Neural cell (in vitro differentiated cells): ENCODE data around the gene DIDO1. TPM values are rescaled to one million over a fixed set of nuclear protein-coding genes. Genes with fewer than 3 reads are reported as not detected.

Source experiments
- H2AFZ ChIP-seq: fragments of 200-600, 300-800 bp; sonication (generic), shearing (Covaris generic); 2 replicates; pipeline ENCODE4 v1.6.0; 2014; ENCODE audit warnings: low read depth, mild to moderate bottlenecking, antibody characterized with exemption, low read length, moderate library complexity
- H3F3A ChIP-seq: fragments of 200-600 bp; shearing (Covaris generic); 2 replicates; pipeline ENCODE4 v1.6.1; 2016; ENCODE audit warnings: mild to moderate bottlenecking, moderate library complexity, mixed read lengths, antibody characterized with exemption, low read length; ENCODE audit not compliant: insufficient read depth, poor library complexity, severe bottlenecking
- H3K27ac ChIP-seq: fragments of 200-600, 300-800 bp; sonication (generic), shearing (Covaris generic); 2 replicates; pipeline ENCODE4 v1.5.1; 2014; ENCODE audit warnings: mild to moderate bottlenecking, low read length, moderate library complexity
- H3K27me3 ChIP-seq: fragments of 300-800, 200-600 bp; sonication (generic), shearing (Covaris generic); 2 replicates; pipeline ENCODE4 v1.6.0; 2014; ENCODE audit warnings: mild to moderate bottlenecking, low read depth, low read length, moderate library complexity; ENCODE audit not compliant: insufficient read depth
- H3K36me3 ChIP-seq: fragments of 300-800, 200-600 bp; sonication (generic), shearing (Covaris generic); 2 replicates; pipeline ENCODE4 v1.5.1; 2014; ENCODE audit warnings: mild to moderate bottlenecking, antibody characterized with exemption, low read length, moderate library complexity; ENCODE audit not compliant: insufficient read depth
- H3K4me2 ChIP-seq: fragments of 300-800, 200-600 bp; sonication (generic), shearing (Covaris generic); 2 replicates; pipeline ENCODE4 v1.6.0; 2014; ENCODE audit warnings: mild to moderate bottlenecking, low read length
- H3K4me3 ChIP-seq: fragments of 300-800, 200-600 bp; sonication (generic), shearing (Covaris generic); 2 replicates; pipeline ENCODE4 v1.5.1; 2014; ENCODE audit warnings: mild to moderate bottlenecking, low read length, moderate library complexity
- H3K79me2 ChIP-seq: fragments of 200-600 bp; shearing (Covaris generic); replicated peaks from 2 replicates; pipeline ENCODE4 v1.6.0; 2014; ENCODE audit warnings: mild to moderate bottlenecking, low read length, moderate library complexity; ENCODE audit not compliant: insufficient read depth
- H3K9ac ChIP-seq: fragments of 300-800, 200-600 bp; sonication (generic), shearing (Covaris generic); 2 replicates; pipeline ENCODE4 v1.6.1; 2016; ENCODE audit warnings: mild to moderate bottlenecking, low read length, mixed read lengths
- H3K9me2 ChIP-seq: fragments of 200-600 bp; shearing (Covaris generic); 2 replicates; pipeline ENCODE4 v1.6.1; 2016; ENCODE audit warnings: mild to moderate bottlenecking, low read length, mixed read lengths; ENCODE audit not compliant: insufficient read depth
- H3K9me3 ChIP-seq: fragments of 200-600, 300-800 bp; sonication (generic), shearing (Covaris generic); 2 replicates; pipeline ENCODE4 v1.6.1; 2016; ENCODE audit warnings: mild to moderate bottlenecking, mixed run types, low read length, moderate library complexity, mixed read lengths
- H4K20me1 ChIP-seq: fragments of 200-600 bp; shearing (Covaris generic); 2 replicates; pipeline ENCODE4 v1.6.1; 2016; ENCODE audit warnings: mild to moderate bottlenecking, mixed run types; ENCODE audit not compliant: insufficient read depth
- EP300 ChIP-seq: fragments of 450-650 bp; conservative IDR thresholded peaks from 2 replicates; pipeline ENCODE4 v1.6.1; 2014; ENCODE audit warnings: antibody characterized with exemption, mild to moderate bottlenecking, moderate library complexity; ENCODE audit not compliant: poor library complexity, severe bottlenecking
- EZH2 ChIP-seq: fragments of 200-600, 300-800 bp; shearing (Covaris generic), sonication (generic); IDR thresholded peaks from 2 replicates; pipeline ENCODE4 v1.6.1; 2014; ENCODE audit warnings: antibody characterized with exemption, low read length, borderline replicate concordance, mild to moderate bottlenecking; ENCODE audit not compliant: insufficient read depth, poor library complexity, severe bottlenecking
- MXI1 ChIP-seq: fragments of 450-650 bp; conservative IDR thresholded peaks from 2 replicates; pipeline ENCODE4 v1.6.1; 2014; ENCODE audit warnings: antibody characterized with exemption, mild to moderate bottlenecking; ENCODE audit not compliant: poor library complexity, severe bottlenecking
- POLR2AphosphoS5 ChIP-seq: IDR thresholded peaks from 2 replicates; pipeline ENCODE4 v1.6.1; 2012
- RAD21 ChIP-seq: fragments of 450-650 bp; conservative IDR thresholded peaks from 2 replicates; pipeline ENCODE4 v1.6.1; 2014; ENCODE audit warnings: antibody characterized with exemption, mild to moderate bottlenecking, moderate library complexity
- SMC3 ChIP-seq: fragments of 450-650 bp; conservative IDR thresholded peaks from 2 replicates; pipeline ENCODE4 v1.6.1; 2014; ENCODE audit warnings: antibody characterized with exemption, mild to moderate bottlenecking, moderate library complexity; ENCODE audit not compliant: poor library complexity
- TAF1 ChIP-seq: IDR thresholded peaks from 2 replicates; pipeline ENCODE4 v1.6.1; 2012; ENCODE audit warnings: low read depth
- polyA plus RNA-seq: library from polyadenylated mRNA; depleted of rRNA; stranded (reverse); fragments of >200 nt; gene quantifications from 2 replicates; pipeline ENCODE4 v1.2.3, GENCODE V29; 2014
- small RNA-seq, 3 experiments: library from RNA; depleted of rRNA; stranded (forward); fragments of <200 nt; gene quantifications; one replicate each; pipeline ENCODE3, GENCODE V24; 2012
- TF ChIP-seq, protein P1 (sequence below): fragments of 450-650 bp; IDR thresholded peaks from 2 replicates; pipeline ENCODE4 v1.5.1; 2014; ENCODE audit warnings: antibody characterized with exemption, mild to moderate bottlenecking, moderate library complexity; ENCODE audit not compliant: poor library complexity, severe bottlenecking
- TF ChIP-seq, protein P2 (sequence below): IDR thresholded peaks from 2 replicates; pipeline ENCODE4 v1.6.1; 2012; ENCODE audit warnings: borderline replicate concordance

Gene DIDO1
- polyA plus RNA-seq, 1 donor from 2014 or later: 42.8 TPM

DNA sequence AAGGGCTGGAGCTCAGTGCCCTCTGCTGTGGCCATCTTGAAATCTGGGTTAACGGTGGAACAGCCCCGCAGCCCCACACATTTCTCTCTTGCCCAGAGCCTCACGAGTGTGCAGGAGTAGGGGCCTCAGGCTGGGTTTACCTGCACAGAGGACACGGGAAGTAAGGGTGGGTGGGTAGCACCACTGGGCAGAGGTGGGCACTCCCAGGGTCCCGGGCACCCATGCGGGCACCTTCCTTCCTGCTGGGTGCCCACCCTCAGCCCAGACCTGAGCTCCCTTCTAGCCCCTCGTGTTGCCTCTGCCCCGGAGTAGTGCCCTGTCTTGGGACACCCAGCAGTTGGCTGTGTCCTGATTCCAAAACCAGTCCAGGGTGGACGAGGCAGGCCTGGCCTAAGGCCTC is 98.3 kb downstream of the DIDO1 start:
- no peak overlapping the region for H3K4me2 ChIP-seq
- no peak overlapping the region for H3K9ac ChIP-seq
- no peaks in the 10 kb centered on the region for H3K9me3 ChIP-seq
- no peaks in the 10 kb centered on the region for H3K27me3 ChIP-seq
- H3F3A ChIP-seq: no peaks in the 10 kb centered on the region
- H3K36me3 ChIP-seq: no peaks in the 10 kb centered on the region
- no peaks in the 10 kb centered on the region for H3K79me2 ChIP-seq
- no peaks in the 10 kb centered on the region for H3K9me2 ChIP-seq
- no peaks in the 10 kb centered on the region for H4K20me1 ChIP-seq
- H3K4me3 ChIP-seq: no peak overlapping the region
- TF ChIP-seq RAD21 (no peak), POLR2AphosphoS5 (no peak), SMC3 (no peak), EP300 (no peak), MXI1 (no peak), TAF1 (no peak), EZH2 (no peak)
- TF ChIP-seq, protein P1, sequence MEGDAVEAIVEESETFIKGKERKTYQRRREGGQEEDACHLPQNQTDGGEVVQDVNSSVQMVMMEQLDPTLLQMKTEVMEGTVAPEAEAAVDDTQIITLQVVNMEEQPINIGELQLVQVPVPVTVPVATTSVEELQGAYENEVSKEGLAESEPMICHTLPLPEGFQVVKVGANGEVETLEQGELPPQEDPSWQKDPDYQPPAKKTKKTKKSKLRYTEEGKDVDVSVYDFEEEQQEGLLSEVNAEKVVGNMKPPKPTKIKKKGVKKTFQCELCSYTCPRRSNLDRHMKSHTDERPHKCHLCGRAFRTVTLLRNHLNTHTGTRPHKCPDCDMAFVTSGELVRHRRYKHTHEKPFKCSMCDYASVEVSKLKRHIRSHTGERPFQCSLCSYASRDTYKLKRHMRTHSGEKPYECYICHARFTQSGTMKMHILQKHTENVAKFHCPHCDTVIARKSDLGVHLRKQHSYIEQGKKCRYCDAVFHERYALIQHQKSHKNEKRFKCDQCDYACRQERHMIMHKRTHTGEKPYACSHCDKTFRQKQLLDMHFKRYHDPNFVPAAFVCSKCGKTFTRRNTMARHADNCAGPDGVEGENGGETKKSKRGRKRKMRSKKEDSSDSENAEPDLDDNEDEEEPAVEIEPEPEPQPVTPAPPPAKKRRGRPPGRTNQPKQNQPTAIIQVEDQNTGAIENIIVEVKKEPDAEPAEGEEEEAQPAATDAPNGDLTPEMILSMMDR: no peak
- TF ChIP-seq, protein P2, sequence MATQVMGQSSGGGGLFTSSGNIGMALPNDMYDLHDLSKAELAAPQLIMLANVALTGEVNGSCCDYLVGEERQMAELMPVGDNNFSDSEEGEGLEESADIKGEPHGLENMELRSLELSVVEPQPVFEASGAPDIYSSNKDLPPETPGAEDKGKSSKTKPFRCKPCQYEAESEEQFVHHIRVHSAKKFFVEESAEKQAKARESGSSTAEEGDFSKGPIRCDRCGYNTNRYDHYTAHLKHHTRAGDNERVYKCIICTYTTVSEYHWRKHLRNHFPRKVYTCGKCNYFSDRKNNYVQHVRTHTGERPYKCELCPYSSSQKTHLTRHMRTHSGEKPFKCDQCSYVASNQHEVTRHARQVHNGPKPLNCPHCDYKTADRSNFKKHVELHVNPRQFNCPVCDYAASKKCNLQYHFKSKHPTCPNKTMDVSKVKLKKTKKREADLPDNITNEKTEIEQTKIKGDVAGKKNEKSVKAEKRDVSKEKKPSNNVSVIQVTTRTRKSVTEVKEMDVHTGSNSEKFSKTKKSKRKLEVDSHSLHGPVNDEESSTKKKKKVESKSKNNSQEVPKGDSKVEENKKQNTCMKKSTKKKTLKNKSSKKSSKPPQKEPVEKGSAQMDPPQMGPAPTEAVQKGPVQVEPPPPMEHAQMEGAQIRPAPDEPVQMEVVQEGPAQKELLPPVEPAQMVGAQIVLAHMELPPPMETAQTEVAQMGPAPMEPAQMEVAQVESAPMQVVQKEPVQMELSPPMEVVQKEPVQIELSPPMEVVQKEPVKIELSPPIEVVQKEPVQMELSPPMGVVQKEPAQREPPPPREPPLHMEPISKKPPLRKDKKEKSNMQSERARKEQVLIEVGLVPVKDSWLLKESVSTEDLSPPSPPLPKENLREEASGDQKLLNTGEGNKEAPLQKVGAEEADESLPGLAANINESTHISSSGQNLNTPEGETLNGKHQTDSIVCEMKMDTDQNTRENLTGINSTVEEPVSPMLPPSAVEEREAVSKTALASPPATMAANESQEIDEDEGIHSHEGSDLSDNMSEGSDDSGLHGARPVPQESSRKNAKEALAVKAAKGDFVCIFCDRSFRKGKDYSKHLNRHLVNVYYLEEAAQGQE: no peak
- H3K27ac ChIP-seq: no peak overlapping the region
- no peak overlapping the region for H2AFZ ChIP-seq

Small RNA genes lying within 50 kb of the gene (small RNA-seq; reads per million reads assigned to genes)
- 0 reads per million in 3 experiments for gene DPH3P1

Other genes starting within 250 kb of the DIDO1 start
- gene NTSR1, start 217.7 kb downstream of the DIDO1 start, polyA plus RNA-seq: 0.05 and 0.22 TPM in 2 replicates
- gene MRGBP, start 130.0 kb downstream of the DIDO1 start, polyA plus RNA-seq: 20.1 and 24.1 TPM in 2 replicates
- gene OGFR, start 121.7 kb downstream of the DIDO1 start, polyA plus RNA-seq: 15.6 and 23.3 TPM in 2 replicates
- gene COL9A3, start 109.5 kb downstream of the DIDO1 start, polyA plus RNA-seq: 1.0 and 3.1 TPM in 2 replicates
- 9.1 and 9.8 TPM in 2 replicates for gene TCFL5, start 64.7 kb downstream of the DIDO1 start, polyA plus RNA-seq
- 54.8 and 56.4 TPM in 2 replicates for gene GID8, start 11.6 kb upstream of the DIDO1 start, polyA plus RNA-seq
- not detected in 2 replicates for gene SLC17A9, start 26.2 kb upstream of the DIDO1 start, polyA plus RNA-seq
- gene BHLHE23, start 80.5 kb upstream of the DIDO1 start, polyA plus RNA-seq: not detected in 2 replicates